ENCODE results near the gene RNF4.
A peak's percentile ranks its signal among the peaks of the same experiment; 100 is the strongest.
"Not testable (repeated sequence)": the region's sequence is repeated elsewhere in the genome, so short reads cannot be mapped to it uniquely, and the experiment has no call there.

The RNF4 gene

GRCh38 chr4:2537011-2537830 is 68.3 kb downstream of the RNF4 start:
- DNase-seq = peak; percentile 56

GRCh38 chr4:2543580-2544191 is 74.8 kb downstream of the RNF4 start:
- not testable (repeated sequence) for DNase-seq

DNA sequence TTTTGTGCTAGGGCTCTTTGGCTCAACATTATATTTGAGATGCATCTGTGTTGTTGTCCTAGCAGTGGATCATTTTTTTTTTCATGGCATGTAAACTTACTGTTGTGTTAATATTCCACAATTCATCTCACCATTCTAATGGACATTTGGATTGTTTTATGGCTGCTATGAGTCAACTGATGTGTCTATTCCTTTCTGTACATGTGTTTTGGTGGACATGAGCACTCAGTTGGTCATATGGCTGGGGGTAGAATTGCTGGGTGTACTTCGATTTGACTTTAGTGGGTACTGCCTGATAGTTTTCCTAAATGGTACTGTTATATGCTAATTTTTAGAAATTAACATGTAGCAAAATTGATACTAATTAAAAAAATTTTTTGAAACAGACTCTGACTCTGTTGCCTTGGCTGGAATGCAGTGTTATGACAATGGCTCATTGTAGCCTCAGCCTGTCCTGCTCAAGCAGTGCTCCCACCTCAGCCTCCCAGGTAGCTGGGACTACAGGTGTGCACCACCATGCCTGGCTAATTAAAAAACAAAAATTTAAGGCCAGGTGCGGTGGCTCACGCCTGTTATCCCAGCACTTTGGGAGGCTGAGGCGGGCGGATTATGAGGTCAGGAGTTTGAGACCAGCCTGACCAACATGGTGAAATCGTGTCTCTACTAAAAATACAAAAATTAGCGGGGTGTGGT is 76.6 kb downstream of the RNF4 start:
- DNase-seq = no peak

DNA sequence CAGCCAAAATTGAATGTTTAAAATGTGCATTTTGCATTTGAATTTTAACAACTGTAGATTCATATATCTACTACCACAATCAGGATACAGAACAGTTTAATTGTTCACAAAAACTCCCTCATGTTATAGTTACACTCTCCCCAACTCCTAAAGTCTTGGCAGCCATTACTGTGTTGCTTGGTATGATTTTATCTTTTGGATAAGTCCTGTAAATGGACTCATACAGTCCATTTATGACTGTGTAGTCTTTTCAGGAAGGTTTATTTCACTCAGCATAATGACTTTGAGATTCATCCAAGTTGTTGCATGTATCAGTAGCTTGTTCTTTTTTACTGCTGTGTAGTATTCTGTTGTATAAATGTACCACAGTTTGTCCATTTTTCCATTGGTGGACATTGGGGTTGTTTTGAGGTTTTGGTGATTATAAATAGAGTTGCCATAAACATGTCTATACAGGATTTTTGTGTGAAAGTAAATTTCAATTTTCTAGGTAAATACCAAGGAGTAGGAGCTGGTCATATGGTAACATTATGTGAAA is 77.4 kb downstream of the RNF4 start:
- DNase-seq = no peak

- not testable (repeated sequence) for DNase-seq
Measured at GRCh38 chr4:2546961-2547691, 78.2 kb downstream of the RNF4 start.

DNA sequence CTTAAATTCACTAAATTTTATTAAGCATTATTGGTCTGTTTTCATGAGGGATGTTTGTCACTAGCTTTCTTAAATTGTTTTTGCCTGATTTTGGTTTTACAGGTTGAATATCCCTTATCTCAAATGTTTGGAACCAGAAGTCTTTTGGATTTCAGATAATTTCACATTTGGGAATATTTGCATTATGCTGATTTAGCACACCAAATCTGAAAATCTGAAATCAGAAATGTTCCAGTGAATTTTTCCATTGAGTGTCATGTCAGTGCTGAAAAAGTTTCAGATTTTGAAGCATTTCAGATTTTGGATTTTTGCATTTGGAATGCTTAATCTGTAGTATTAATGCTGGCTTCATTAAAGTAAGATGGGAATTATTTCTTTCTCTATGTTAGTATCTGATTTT is 82.2 kb downstream of the RNF4 start:
- DNase-seq = no peak

GRCh38 chr4:2552806-2553205 is 83.9 kb downstream of the RNF4 start:
- DNase-seq = no peak

GRCh38 chr4:2558301-2558700 is 89.4 kb downstream of the RNF4 start:
- no peak for DNase-seq

GRCh38 chr4:2560167-2560566 is 91.3 kb downstream of the RNF4 start:
- no peak for DNase-seq
